Uterus (tissue), 4 donors: ENCODE measurements around the gene LRRC2. TPM values are rescaled to one million over a fixed set of nuclear protein-coding genes. Genes with fewer than 3 reads are reported as not detected.

Experiments
- DNase-seq, 2 donors: peaks; one replicate each; pipeline ENCODE4 v3.0.0-alpha.2; 2019 to 2020
- H3K27ac ChIP-seq, 2 donors: fragments of 200-600 bp; sonication (generic); 1 replicate in 1 of 2; 2 replicates in 1 of 2; pipeline ENCODE4 v1.5.1; 2016 to 2018
- H3K27me3 ChIP-seq, 2 donors: fragments of 200-600 bp; sonication (generic); one replicate each; pipeline ENCODE4 v1.5.1; 2018 to 2019; ENCODE audit warnings: control low read depth in 1 of 2
- H3K36me3 ChIP-seq, 2 donors: fragments of 200-600 bp; sonication (generic); one replicate each; pipeline ENCODE4 v1.5.1; 2019; ENCODE audit warnings: control low read depth in 1 of 2
- H3K4me1 ChIP-seq, 2 donors: fragments of 200-600 bp; sonication (generic); one replicate each; pipeline ENCODE4 v1.5.1; 2018 to 2019; ENCODE audit warnings: control low read depth in 1 of 2
- H3K4me3 ChIP-seq, 2 donors: fragments of 200-600 bp; sonication (generic); 1 replicate in 1 of 2; 2 replicates in 1 of 2; pipeline ENCODE4 v1.5.1; 2018 to 2019; ENCODE audit warnings: mild to moderate bottlenecking in 1 of 2
- H3K9me3 ChIP-seq, 2 donors: fragments of 200-600 bp; sonication (generic); one replicate each; pipeline ENCODE4 v1.5.1; 2019; ENCODE audit warnings: control low read depth in 1 of 2
- CTCF ChIP-seq, 4 experiments: fragments of 200-600 bp in 2 of 4; fragments of 450-650 bp in 2 of 4; sonication (generic) in 2 of 4; IDR thresholded peaks; one replicate each; pipeline ENCODE4 v1.5.1; 2016 to 2019; ENCODE audit warnings: antibody characterized with exemption in 4 of 4, mild to moderate bottlenecking in 2 of 4, moderate library complexity in 1 of 4
- POLR2A ChIP-seq, 2 donors: fragments of 450-650 bp; IDR thresholded peaks; one replicate each; pipeline ENCODE4 v1.6.1; 2016; ENCODE audit warnings: antibody characterized with exemption in 2 of 2, mild to moderate bottlenecking in 1 of 2, moderate library complexity in 1 of 2
- intact Hi-C: fragments of 100-400 bp; cut with DNase I; formaldehyde crosslinking; loops from one replicate; pipeline ENCODE4 v1.15.1; 2023; ENCODE audit warnings: low total_unique reads
- total RNA-seq, 4 donors: library from RNA; depleted of rRNA in 3 of 4; stranded (reverse); fragments of >200 nt in 3 of 4; gene quantifications; one replicate each; pipeline versions ENCODE4 v1.1.0 to v1.2.4, GENCODE V29; 2014 to 2023
- donor health status: DM: yes; HTN: yes; CAD: no.

Gene LRRC2
- 10 to 100 TPM in 1 of 4 donors, 1 to 10 TPM in 3; 1.0 to 10.7 (median 5.9) TPM for total RNA-seq

- intact Hi-C loops, result no loop called here
These were observed at the start of gene LRRC2 for GRCh38 chr3:46566040-46566641. TSS of gene LRRC2 (minus strand) at chr3:46566302. CDS start at chr3:46551591, 14,711 bp downstream.

GRCh38 chr3:46615050-46615775, 49.1 kb upstream of the LRRC2 start:
- no peak for DNase-seq
- intact Hi-C loops, result no loop called here

More at GRCh38 chr3:46566040-46566641, at the start of gene LRRC2:
- TF ChIP-seq POLR2A (IDR thresholded peaks at IDR 0.05) (peak in 1 of 2 donors; percentile 48), CTCF (IDR thresholded peaks at IDR 0.05) (no peak)
- Histone ChIP-seq H3K36me3 (no peaks in the 10 kb centered on the region), H3K27ac (peak within 1 kb of the TSS; percentile 89 to 91), H3K4me1 (no peaks in the 10 kb centered on the region), H3K9me3 (no peaks in the 10 kb centered on the region), H3K27me3 (no peaks in the 10 kb centered on the region), H3K4me3 (peak within 1 kb of the TSS; percentile 58 to 72)
- peak; percentile 74 to 77 for DNase-seq

GRCh38 chr3:46614431-46614830, 48.3 kb upstream of the LRRC2 start:
- H3K4me3 ChIP-seq, result no peak overlapping the region
- DNase-seq, result no peak
- no peaks in the 10 kb centered on the region for H3K27me3 ChIP-seq
- intact Hi-C loops, result no loop called here
- no peaks in the 10 kb centered on the region for H3K4me1 ChIP-seq
- H3K36me3 ChIP-seq, result no peaks in the 10 kb centered on the region
- no peaks in the 10 kb centered on the region for H3K9me3 ChIP-seq
- TF ChIP-seq CTCF (IDR thresholded peaks at IDR 0.05) (no peak), POLR2A (IDR thresholded peaks at IDR 0.05) (no peak)
- H3K27ac ChIP-seq, result no peak overlapping the region

More at GRCh38 chr3:46615050-46615775, 49.1 kb upstream of the LRRC2 start:
- no peak overlapping the region for H3K4me3 ChIP-seq
- no peaks in the 10 kb centered on the region for H3K9me3 ChIP-seq
- TF ChIP-seq CTCF (IDR thresholded peaks at IDR 0.05), result no peak
- no peak for TF ChIP-seq POLR2A (IDR thresholded peaks at IDR 0.05)
- no peaks in the 10 kb centered on the region for H3K4me1 ChIP-seq
- H3K27ac ChIP-seq, result no peak overlapping the region
- H3K36me3 ChIP-seq, result no peaks in the 10 kb centered on the region
- H3K27me3 ChIP-seq, result no peaks in the 10 kb centered on the region

- TF ChIP-seq CTCF (IDR thresholded peaks at IDR 0.05) (no peak), POLR2A (IDR thresholded peaks at IDR 0.05) (no peak)
- no peaks in the 10 kb centered on the region for H3K9me3 ChIP-seq
These were observed 47.4 kb upstream of the LRRC2 start for GRCh38 chr3:46613313-46614005.

GRCh38 chr3:46612324-46612723, 46.2 kb upstream of the LRRC2 start, which contains the start of gene FAM240A:
TSS of gene FAM240A (plus strand) at chr3:46612525. CDS start at chr3:46612684, 159 bp downstream.
- intact Hi-C loops, result no loop called here
- no peak for DNase-seq
- Histone ChIP-seq H3K27me3 (no peaks in the 10 kb centered on the region), H3K27ac (no peak within 1 kb of the TSS), H3K4me3 (no peak within 1 kb of the TSS), H3K9me3 (no peaks in the 10 kb centered on the region), H3K36me3 (no peaks in the 10 kb centered on the region), H3K4me1 (no peaks in the 10 kb centered on the region)
- TF ChIP-seq POLR2A (IDR thresholded peaks at IDR 0.05) (no peak), CTCF (IDR thresholded peaks at IDR 0.05) (no peak)

More at GRCh38 chr3:46613313-46614005, 47.4 kb upstream of the LRRC2 start:
- no peaks in the 10 kb centered on the region for H3K4me1 ChIP-seq
- no peak for DNase-seq
- intact Hi-C loops, result no loop called here
- no peaks in the 10 kb centered on the region for H3K36me3 ChIP-seq
- H3K27ac ChIP-seq, result no peak overlapping the region
- no peaks in the 10 kb centered on the region for H3K27me3 ChIP-seq
- H3K4me3 ChIP-seq, result no peak overlapping the region
